GM23338 (cell line): ENCODE measurements around the gene PHLDB3. TPM values are rescaled to one million over a fixed set of nuclear protein-coding genes. Genes with fewer than 3 reads are reported as not detected.

ENCODE experiments used
- ATAC-seq: fragments of 200-7000 bp; cut with Tn5 transposase; 3 replicates; pipeline ENCODE4 v1.9.1; 2020
- DNase-seq: peaks from one replicate; pipeline ENCODE4 v3.0.0-alpha.2; 2015; ENCODE audit warnings: low spot score
- H2AFZ ChIP-seq: fragments of 200-600 bp; sonication (generic); 2 replicates; pipeline ENCODE4 v1.8.0; 2016; ENCODE audit warnings: antibody characterized with exemption, mild to moderate bottlenecking, moderate library complexity
- H3F3A ChIP-seq: fragments of 200-600 bp; sonication (generic); replicated peaks from 2 replicates; pipeline ENCODE4 v1.8.0; 2017; ENCODE audit warnings: antibody characterized with exemption, mixed run types, low read depth
- H3K27ac ChIP-seq: fragments of 200-600 bp; sonication (generic); 2 replicates; pipeline ENCODE4 v1.6.1; 2016; ENCODE audit warnings: low read depth
- H3K27me3 ChIP-seq: fragments of 200-600 bp; sonication (generic); 2 replicates; pipeline ENCODE4 v1.8.0; 2016; ENCODE audit warnings: mild to moderate bottlenecking, mixed run types, moderate library complexity; ENCODE audit not compliant: insufficient read depth
- H3K36me3 ChIP-seq: fragments of 200-600 bp; sonication (generic); 2 replicates; pipeline ENCODE4 v1.8.0; 2016; ENCODE audit warnings: mild to moderate bottlenecking; ENCODE audit not compliant: insufficient read depth
- H3K4me1 ChIP-seq: fragments of 200-600 bp; sonication (generic); 2 replicates; pipeline ENCODE4 v1.8.0; 2016; ENCODE audit warnings: mild to moderate bottlenecking, moderate library complexity; ENCODE audit not compliant: insufficient read depth
- H3K4me2 ChIP-seq: fragments of 200-600 bp; sonication (generic); 2 replicates; pipeline ENCODE4 v1.7.1; 2017; ENCODE audit warnings: mixed run types
- H3K4me3 ChIP-seq: fragments of 200-600 bp; sonication (generic); 2 replicates; pipeline ENCODE4 v1.6.1; 2016; ENCODE audit warnings: mixed run types
- H3K79me2 ChIP-seq: fragments of 200-600 bp; sonication (generic); replicated peaks from 2 replicates; pipeline ENCODE4 v1.8.0; 2017; ENCODE audit warnings: mild to moderate bottlenecking; ENCODE audit not compliant: insufficient read depth
- H3K9me2 ChIP-seq: fragments of 200-600 bp; sonication (generic); 2 replicates; pipeline ENCODE4 v1.8.0; 2017; ENCODE audit not compliant: insufficient read depth
- H4K20me1 ChIP-seq: fragments of 200-600 bp; sonication (generic); replicated peaks from 2 replicates; pipeline ENCODE4 v1.8.0; 2017; ENCODE audit warnings: mild to moderate bottlenecking; ENCODE audit not compliant: insufficient read depth
- H3K27ac Mint-ChIP-seq: 2 replicates; pipeline ENCODE4 v1.8.0; 2020; ENCODE audit warnings: inconsistent platforms, mild to moderate bottlenecking, moderate library complexity, mixed read lengths
- H3K27me3 Mint-ChIP-seq: 3 replicates; pipeline ENCODE4 v1.8.0; 2022; ENCODE audit warnings: low read depth, mild to moderate bottlenecking, moderate library complexity, mixed read lengths, inconsistent platforms; ENCODE audit not compliant: insufficient read depth, poor library complexity
- H3K36me3 Mint-ChIP-seq: 3 replicates; pipeline ENCODE4 v1.8.0; 2021; ENCODE audit warnings: low read depth, mild to moderate bottlenecking, inconsistent platforms, moderate library complexity, mixed read lengths
- H3K4me1 Mint-ChIP-seq: 3 replicates; pipeline ENCODE4 v1.8.0; 2020; ENCODE audit warnings: mild to moderate bottlenecking, inconsistent platforms, mixed read lengths
- H3K4me3 Mint-ChIP-seq: 3 replicates; pipeline ENCODE4 v1.8.0; 2021; ENCODE audit warnings: moderate library complexity, mild to moderate bottlenecking, inconsistent platforms, mixed read lengths
- H3K9me3 Mint-ChIP-seq: 3 replicates; pipeline ENCODE4 v1.8.0; 2020; ENCODE audit warnings: moderate library complexity, mild to moderate bottlenecking, inconsistent platforms, mixed read lengths
- EZH2 ChIP-seq: fragments of 200-600 bp; sonication (generic); IDR thresholded peaks from one replicate; pipeline ENCODE4 v1.8.0; 2017; ENCODE audit warnings: antibody characterized with exemption, mild to moderate bottlenecking, low read depth; ENCODE audit not compliant: unreplicated experiment
- EZH2phosphoT487 ChIP-seq: fragments of 200-600 bp; sonication (generic); IDR thresholded peaks from one replicate; pipeline ENCODE4 v1.8.1; 2018; ENCODE audit warnings: antibody characterized with exemption; ENCODE audit not compliant: unreplicated experiment
- JUNB ChIP-seq: IDR thresholded peaks from one replicate; pipeline ENCODE4 v1.6.1; 2016; ENCODE audit warnings: antibody characterized with exemption; ENCODE audit not compliant: unreplicated experiment
- POLR2AphosphoS5 ChIP-seq: IDR thresholded peaks from 2 replicates; pipeline ENCODE4 v1.6.1; 2016; ENCODE audit warnings: antibody characterized with exemption, low read depth
- REST ChIP-seq: IDR thresholded peaks from one replicate; pipeline ENCODE4 v1.6.1; 2018; ENCODE audit warnings: antibody characterized with exemption; ENCODE audit not compliant: unreplicated experiment
- STAT1 ChIP-seq: IDR thresholded peaks from one replicate; pipeline ENCODE4 v1.6.1; 2016; ENCODE audit warnings: antibody characterized with exemption; ENCODE audit not compliant: unreplicated experiment
- ZNF114 ChIP-seq: fragments of 250-450 bp; sonication (Bioruptor Pico); IDR thresholded peaks from 2 replicates; pipeline ENCODE4 v1.5.0; 2020; ENCODE audit warnings: mild to moderate bottlenecking, moderate library complexity
- ZNF331 ChIP-seq: fragments of 250-450 bp; sonication (Bioruptor Pico); IDR thresholded peaks from 2 replicates; pipeline ENCODE4 v1.5.0; 2020; ENCODE audit warnings: low read depth, mild to moderate bottlenecking, moderate library complexity
- ZNF462 ChIP-seq: fragments of 250-450 bp; sonication (Bioruptor Pico); IDR thresholded peaks from 2 replicates; pipeline ENCODE4 v1.5.0; 2020; ENCODE audit warnings: mild to moderate bottlenecking, moderate library complexity
- polyA plus RNA-seq: library from polyadenylated mRNA; unstranded; fragments of >200 nt; fragmentation: Nextera tagmentation; extraction: Ambion mirVana; gene quantifications from 2 replicates; pipeline ENCODE4 v1.2.1, GENCODE V29; 2016
- total RNA-seq: library from RNA; depleted of rRNA; stranded (reverse); fragments of >200 nt; shearing (Covaris generic); gene quantifications from 2 replicates; pipeline ENCODE4 v1.2.3, GENCODE V29; 2014
- TF ChIP-seq, protein P1 (sequence below), 2 experiments: fragments of 200-600 bp in 1 of 2; sonication (generic) in 1 of 2; conservative IDR thresholded peaks; 2 replicates each; pipeline versions ENCODE4 v1.5.1 to v1.6.1; 2016 to 2017; ENCODE audit warnings: antibody characterized with exemption in 2 of 2, low read depth in 2 of 2, mild to moderate bottlenecking in 2 of 2, moderate library complexity in 1 of 2

PHLDB3 gene
- total and polyA plus RNA-seq, 2 experiments from 2014 or later, result 6.3 to 15.4 TPM

GRCh38 chr19:43435775-43436174, 68.8 kb downstream of the PHLDB3 start:
- H3K9me3 Mint-ChIP-seq, result peaks cover 5% of the 10 kb centered on the region; the same call in 2 of the 3 replicates
- Histone ChIP-seq H3F3A (no peaks in the 10 kb centered on the region), H3K27me3 (no peaks in the 10 kb centered on the region), H4K20me1 (no peaks in the 10 kb centered on the region), H2AFZ (no peak overlapping the region), H3K27ac (no peak overlapping the region), H3K4me1 (no peaks in the 10 kb centered on the region; the same call in 1 of the 2 replicates), H3K36me3 (no peaks in the 10 kb centered on the region), H3K4me3 (no peak overlapping the region), H3K79me2 (no peaks in the 10 kb centered on the region), H3K9me2 (no peaks in the 10 kb centered on the region), H3K4me2 (no peak overlapping the region)
- no peak overlapping the region; the same call in 2 of the 3 replicates for H3K4me3 Mint-ChIP-seq
- H3K27ac Mint-ChIP-seq, result no peak overlapping the region
- H3K27me3 Mint-ChIP-seq, result peaks cover 4% of the 10 kb centered on the region
- no peak for TF ChIP-seq ZNF331 (CRISPR knock-in tag)
- no peak for TF ChIP-seq EZH2phosphoT487
- no peak for TF ChIP-seq EZH2
- TF ChIP-seq STAT1, result no peak
- TF ChIP-seq POLR2AphosphoS5, result no peak
- H3K36me3 Mint-ChIP-seq, result no peaks in the 10 kb centered on the region; the same call in 2 of the 3 replicates
- DNase-seq (no peak), ATAC-seq (no peak)
- H3K4me1 Mint-ChIP-seq, result no peaks in the 10 kb centered on the region

DNA sequence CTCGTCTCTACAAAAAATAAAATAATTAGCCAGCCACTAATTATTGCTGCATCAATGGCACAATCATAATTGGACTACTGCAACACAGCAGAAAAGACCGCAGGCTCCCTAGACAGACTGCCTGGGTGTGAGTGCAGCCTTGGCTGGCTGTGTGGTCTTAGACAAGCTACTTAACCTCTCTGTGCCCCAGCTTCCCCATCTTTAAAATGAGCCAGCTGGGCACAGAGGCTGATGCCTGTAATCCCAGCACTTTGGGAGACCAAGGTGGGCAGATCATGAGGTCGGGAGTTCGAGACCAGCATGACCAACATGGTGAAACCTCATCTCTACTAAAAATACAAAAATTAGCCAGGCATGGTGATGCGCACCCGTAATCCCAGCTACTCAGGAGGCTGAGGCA, 70.9 kb downstream of the PHLDB3 start:
- no peak for DNase-seq
- TF ChIP-seq ZNF462 (no peak), REST (no peak), ZNF114 (CRISPR knock-in tag) (no peak), ZNF331 (CRISPR knock-in tag) (no peak), POLR2AphosphoS5 (no peak), JUNB (no peak), EZH2 (no peak), STAT1 (no peak), EZH2phosphoT487 (no peak)
- TF ChIP-seq, protein P1, sequence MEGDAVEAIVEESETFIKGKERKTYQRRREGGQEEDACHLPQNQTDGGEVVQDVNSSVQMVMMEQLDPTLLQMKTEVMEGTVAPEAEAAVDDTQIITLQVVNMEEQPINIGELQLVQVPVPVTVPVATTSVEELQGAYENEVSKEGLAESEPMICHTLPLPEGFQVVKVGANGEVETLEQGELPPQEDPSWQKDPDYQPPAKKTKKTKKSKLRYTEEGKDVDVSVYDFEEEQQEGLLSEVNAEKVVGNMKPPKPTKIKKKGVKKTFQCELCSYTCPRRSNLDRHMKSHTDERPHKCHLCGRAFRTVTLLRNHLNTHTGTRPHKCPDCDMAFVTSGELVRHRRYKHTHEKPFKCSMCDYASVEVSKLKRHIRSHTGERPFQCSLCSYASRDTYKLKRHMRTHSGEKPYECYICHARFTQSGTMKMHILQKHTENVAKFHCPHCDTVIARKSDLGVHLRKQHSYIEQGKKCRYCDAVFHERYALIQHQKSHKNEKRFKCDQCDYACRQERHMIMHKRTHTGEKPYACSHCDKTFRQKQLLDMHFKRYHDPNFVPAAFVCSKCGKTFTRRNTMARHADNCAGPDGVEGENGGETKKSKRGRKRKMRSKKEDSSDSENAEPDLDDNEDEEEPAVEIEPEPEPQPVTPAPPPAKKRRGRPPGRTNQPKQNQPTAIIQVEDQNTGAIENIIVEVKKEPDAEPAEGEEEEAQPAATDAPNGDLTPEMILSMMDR (conservative IDR thresholded peaks at IDR 0.05; ENCODE audit: low read depth in 2 of 2), result no peak
- Mint-ChIP-seq H3K9me3 (no peaks in the 10 kb centered on the region; the same call in 2 of the 3 replicates), H3K27ac (no peak overlapping the region), H3K4me1 (no peaks in the 10 kb centered on the region), H3K4me3 (no peak overlapping the region), H3K36me3 (no peaks in the 10 kb centered on the region), H3K27me3 (peaks cover 4% of the 10 kb centered on the region)
- no peak for ATAC-seq
- Histone ChIP-seq H2AFZ (no peak overlapping the region), H3K27me3 (no peaks in the 10 kb centered on the region), H3F3A (no peaks in the 10 kb centered on the region), H3K4me2 (no peak overlapping the region), H3K9me2 (no peaks in the 10 kb centered on the region), H4K20me1 (no peaks in the 10 kb centered on the region), H3K4me3 (no peak overlapping the region), H3K4me1 (no peaks in the 10 kb centered on the region), H3K79me2 (no peaks in the 10 kb centered on the region), H3K27ac (no peak overlapping the region), H3K36me3 (no peaks in the 10 kb centered on the region)
